HG02943 (cell line): Measurements from ENCODE around the gene MVB12B.

Experiments used
- ATAC-seq: cut with Tn5 transposase; IDR thresholded peaks from one replicate; pipeline ENCODE4 v1.9.1; 2021; ENCODE audit warnings: mild to moderate bottlenecking, low read depth, moderate library complexity; ENCODE audit not compliant: unreplicated experiment

MVB12B gene

DNA sequence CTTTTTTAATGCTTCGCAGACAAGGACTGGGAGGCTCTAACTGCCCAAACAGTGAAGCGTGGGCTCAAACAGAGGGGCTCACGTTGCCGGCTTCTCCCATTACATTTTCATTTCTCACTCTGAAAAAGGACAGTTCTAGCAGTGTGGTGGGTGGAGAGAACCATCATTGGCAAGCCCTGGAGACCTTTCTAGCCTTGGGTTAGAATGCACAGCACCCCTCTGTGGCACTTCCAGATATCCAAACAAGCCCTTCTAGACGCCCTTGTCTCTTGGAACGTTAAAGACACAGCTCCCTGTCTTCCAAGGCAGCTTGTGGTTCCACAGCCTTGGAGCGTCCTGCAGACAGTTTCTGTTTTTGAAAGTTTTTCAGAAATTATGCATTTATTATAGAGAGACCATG is 52.1 kb downstream of the MVB12B start:
- ATAC-seq = no peak

GRCh38 chr9:126379661-126380360 is 53.2 kb downstream of the MVB12B start:
- no peak for ATAC-seq

- no peak for ATAC-seq
Measured at GRCh38 chr9:126380447-126380846, 53.8 kb downstream of the MVB12B start.

DNA sequence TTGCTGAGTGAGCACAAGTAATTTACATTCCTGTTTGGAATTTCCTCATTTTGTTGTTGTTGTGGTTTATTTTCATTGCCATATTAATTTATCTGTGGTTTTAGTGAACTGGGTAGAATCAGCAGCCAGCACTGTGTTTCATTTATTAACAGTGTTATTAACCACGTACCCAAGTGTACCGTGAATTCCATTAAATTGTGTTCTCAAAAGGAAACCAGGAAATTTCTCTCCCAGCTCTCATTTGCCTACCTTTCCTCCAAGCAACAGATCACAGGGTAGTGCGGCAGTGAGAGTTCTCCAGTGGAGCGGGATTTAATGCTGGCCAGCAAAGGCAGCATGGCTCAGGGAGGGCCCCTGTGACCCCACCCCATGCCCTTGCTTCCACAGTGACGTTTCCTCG is 54.6 kb downstream of the MVB12B start:
- ATAC-seq = no peak

DNA sequence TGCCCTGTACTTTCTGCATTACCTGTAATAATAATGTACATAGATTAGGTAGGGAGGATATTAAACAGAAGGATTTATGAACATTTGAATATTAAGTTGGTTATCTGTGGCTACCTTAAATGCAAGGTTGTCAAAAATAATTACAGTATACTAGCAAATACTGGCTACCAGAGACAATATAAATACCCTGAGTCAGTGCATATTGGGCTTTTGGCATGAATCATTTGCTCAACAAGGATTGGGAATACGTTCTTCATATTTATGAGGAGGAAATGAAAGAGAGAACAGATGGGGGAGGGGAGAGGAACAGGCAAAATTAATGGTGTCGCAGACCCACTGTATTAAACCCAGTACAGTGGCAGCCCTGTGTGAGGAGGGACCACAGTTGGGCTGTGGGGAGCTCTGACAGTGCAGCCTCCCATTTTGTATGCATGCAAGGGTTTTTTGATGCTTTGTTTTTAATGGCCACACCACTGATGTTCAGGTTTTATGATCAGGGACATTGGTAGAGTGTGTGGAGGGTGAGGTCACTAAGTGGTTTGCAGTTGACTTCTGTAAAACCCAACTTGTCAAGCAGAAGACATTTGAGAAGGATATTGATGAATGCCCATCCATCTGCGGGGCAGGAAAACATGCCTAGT is 56.9 kb downstream of the MVB12B start:
- no peak for ATAC-seq

- no peak for ATAC-seq
Measured at GRCh38 chr9:126384926-126385325, 58.3 kb downstream of the MVB12B start.

- no peak for ATAC-seq
Measured at GRCh38 chr9:126386088-126386487, 59.5 kb downstream of the MVB12B start.

- ATAC-seq = no peak
Measured at GRCh38 chr9:126386776-126387175, 60.1 kb downstream of the MVB12B start.

GRCh38 chr9:126388964-126389708 is 62.5 kb downstream of the MVB12B start:
- ATAC-seq = no peak

- no peak for ATAC-seq
Measured at GRCh38 chr9:126389992-126390391, 63.4 kb downstream of the MVB12B start.

DNA sequence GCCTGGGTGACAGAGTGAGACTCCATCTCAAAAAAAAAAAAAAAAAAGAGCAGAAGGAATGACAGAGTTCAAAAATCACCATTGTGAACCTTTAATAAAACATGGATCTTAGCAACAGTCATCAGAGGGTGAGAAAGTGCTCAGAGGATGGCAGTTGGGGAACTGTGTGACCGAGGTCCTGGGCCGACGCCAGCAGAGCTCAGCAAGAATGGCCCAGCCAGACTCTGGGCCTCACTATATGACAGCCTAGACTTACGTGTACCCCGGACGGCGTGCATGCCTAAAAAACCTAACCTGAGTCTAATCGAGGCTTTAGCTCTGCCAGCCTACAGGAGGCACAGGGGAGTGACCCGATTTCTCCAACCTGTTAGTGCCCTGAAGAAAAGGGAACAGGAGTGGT is 64.3 kb downstream of the MVB12B start:
- ATAC-seq = no peak

GRCh38 chr9:126391713-126392661 is 65.4 kb downstream of the MVB12B start:
- no peak for ATAC-seq

GRCh38 chr9:126392662-126393371 is 66.2 kb downstream of the MVB12B start:
- no peak for ATAC-seq

- no peak for ATAC-seq
Measured at GRCh38 chr9:126393876-126394275, 67.2 kb downstream of the MVB12B start.

GRCh38 chr9:126394802-126395201 is 68.2 kb downstream of the MVB12B start:
- ATAC-seq = no peak

- no peak for ATAC-seq
Measured at GRCh38 chr9:126395439-126396212, 69.0 kb downstream of the MVB12B start.

- peak; percentile 82 for ATAC-seq
Measured at GRCh38 chr9:126397056-126397455, 70.4 kb downstream of the MVB12B start.

DNA sequence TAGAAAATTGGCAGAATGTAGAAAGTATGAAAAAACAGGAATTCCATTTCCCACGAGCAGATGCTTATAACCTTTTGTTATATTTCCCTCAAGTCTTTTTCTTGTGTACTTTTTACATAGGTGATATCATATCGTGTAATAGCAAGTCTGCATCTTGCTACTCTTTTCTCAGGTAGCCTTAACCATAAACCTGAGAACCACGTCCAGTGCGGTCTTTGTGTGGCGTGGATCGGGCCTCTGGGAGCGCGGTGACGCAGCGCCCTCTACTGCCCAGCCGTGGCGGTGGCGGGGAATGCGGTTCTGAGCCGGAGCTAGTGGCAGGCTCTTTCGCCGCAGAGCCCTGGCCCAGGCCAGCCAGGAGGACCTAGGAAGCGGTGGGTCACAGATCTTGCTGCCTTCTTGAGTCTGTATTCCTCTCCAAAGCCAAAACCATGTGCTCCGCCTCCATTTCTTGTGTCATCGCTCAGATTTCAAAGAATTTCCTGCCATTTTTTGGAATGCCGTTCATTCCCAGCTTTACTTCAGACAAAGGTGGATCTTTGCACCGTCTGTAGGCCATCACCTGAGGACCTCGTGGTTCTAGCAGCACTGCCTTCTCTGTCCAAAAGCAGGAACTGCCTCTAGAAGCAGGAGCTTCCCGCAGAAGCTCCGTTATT is 71.9 kb downstream of the MVB12B start:
- no peak for ATAC-seq

GRCh38 chr9:126399251-126399650 is 72.6 kb downstream of the MVB12B start:
- no peak for ATAC-seq
